ENCODE measurements around the gene TMA7B.
"Not testable (repeated sequence)": the region's sequence is repeated elsewhere in the genome, so short reads cannot be mapped to it uniquely, and the experiment has no call there.

The TMA7B gene

DNA sequence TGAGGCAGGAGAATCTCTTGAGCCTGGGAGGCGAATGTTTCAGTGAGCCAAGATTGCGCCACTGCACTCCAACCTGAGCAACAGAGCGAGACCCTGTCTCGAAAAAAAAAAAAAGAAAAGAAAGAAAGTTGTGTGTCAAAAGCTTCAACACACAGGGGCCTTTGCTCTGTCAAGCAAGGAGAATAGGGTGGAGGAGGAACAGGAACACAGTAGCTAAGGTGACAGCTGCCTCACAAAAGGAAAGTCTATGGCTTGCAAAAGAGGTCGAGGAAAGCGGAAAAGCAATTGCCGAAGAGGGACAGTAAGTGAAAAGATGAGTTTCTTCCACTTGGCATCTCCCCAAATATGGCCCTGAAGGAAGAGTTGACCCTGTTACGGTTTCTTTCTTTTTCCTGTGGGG, 26.5 kb upstream of the TMA7B start:
- DNase-seq: no peak

DNA sequence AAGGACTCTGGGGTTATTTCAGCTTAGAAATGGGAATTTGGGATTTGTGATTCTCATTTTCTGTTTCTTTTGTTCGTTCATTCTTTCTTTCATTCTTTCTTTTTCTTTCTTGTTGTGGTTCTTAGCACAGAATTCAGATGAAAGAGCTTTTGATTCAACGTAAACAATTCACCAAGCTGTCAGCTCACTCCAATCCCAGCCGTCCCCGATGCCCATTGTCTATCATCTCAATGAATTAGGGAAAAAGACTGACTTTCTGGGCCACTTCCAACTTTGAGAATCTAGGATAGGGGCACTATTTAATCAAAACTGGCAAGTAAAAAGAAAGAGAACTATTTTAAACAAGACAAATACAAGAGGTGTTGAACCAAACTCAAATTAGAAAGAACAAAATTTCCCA, 25.1 kb upstream of the TMA7B start:
- DNase-seq: no peak

DNA sequence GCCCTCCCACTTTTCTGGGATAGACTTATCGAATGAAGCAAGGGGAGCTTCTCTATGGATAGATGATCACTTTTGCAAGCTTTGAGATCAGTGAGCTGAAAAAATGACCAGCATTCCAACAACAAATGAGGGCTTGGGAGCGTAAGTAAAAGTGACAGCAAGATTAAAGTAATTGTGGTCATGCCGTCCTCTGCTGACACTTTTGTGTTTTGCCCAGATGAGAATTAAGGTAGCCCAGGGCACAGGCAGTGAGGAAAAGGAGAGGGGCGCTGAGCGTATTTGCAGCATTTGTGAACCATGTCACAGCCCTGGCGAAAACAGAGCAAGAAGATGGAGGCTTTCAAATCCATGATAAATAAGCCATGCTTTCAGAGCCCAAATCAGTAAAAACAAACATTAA, 24.6 kb upstream of the TMA7B start:
- no peak for DNase-seq

- DNase-seq: no peak
These were observed 23.6 kb upstream of the TMA7B start for GRCh38 chr22:39936523-39937145.

- DNase-seq: no peak
These were observed 22.3 kb upstream of the TMA7B start for GRCh38 chr22:39937906-39938305.

- DNase-seq: no peak
These were observed 21.6 kb upstream of the TMA7B start for GRCh38 chr22:39938509-39939111.

DNA sequence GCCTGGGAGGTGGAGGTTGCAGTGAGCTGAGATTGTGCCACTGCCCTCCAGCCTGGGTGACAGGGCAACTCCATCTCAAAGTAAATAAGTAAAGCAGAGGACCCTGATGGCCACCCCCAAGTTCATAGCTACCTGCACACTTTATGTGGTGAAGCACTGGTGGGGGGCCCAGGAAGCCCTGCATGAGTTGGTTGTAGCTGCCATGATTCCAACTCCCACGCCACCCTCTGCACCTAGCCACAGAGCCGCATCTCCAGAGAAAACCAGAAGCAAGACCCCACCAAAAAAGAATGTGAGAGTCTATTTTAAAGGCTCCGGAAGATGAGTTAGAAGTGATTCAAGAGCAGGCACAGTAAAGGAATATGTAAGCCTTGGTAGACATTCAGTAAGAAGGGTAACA, 20.4 kb upstream of the TMA7B start:
- DNase-seq: no peak

- DNase-seq: no peak
These were observed 19.4 kb upstream of the TMA7B start for GRCh38 chr22:39940757-39941305.

GRCh38 chr22:39941601-39942000, 18.6 kb upstream of the TMA7B start:
- no peak for DNase-seq

- DNase-seq: no peak
These were observed 17.6 kb upstream of the TMA7B start for GRCh38 chr22:39942439-39943230.

DNA sequence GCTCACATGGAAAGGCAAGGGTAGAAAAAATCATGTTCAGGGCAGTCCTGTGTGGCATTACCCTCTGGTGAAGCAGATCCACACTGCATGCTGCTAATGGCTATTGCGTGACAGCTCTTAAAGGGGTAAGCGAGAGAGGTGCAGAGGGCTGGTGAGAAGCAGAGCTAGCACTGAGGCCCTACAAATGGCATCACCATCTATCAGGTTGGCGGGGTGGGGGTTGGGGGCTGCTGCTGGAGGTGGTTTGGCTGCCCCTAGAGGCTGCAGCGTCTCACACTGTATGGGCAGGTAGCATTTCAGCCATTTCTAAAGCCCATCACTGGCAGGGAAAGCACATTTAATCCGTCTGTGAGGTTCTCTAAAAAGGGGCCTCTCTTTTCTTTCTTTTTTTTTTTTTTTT, 16.9 kb upstream of the TMA7B start:
- no peak for DNase-seq

DNA sequence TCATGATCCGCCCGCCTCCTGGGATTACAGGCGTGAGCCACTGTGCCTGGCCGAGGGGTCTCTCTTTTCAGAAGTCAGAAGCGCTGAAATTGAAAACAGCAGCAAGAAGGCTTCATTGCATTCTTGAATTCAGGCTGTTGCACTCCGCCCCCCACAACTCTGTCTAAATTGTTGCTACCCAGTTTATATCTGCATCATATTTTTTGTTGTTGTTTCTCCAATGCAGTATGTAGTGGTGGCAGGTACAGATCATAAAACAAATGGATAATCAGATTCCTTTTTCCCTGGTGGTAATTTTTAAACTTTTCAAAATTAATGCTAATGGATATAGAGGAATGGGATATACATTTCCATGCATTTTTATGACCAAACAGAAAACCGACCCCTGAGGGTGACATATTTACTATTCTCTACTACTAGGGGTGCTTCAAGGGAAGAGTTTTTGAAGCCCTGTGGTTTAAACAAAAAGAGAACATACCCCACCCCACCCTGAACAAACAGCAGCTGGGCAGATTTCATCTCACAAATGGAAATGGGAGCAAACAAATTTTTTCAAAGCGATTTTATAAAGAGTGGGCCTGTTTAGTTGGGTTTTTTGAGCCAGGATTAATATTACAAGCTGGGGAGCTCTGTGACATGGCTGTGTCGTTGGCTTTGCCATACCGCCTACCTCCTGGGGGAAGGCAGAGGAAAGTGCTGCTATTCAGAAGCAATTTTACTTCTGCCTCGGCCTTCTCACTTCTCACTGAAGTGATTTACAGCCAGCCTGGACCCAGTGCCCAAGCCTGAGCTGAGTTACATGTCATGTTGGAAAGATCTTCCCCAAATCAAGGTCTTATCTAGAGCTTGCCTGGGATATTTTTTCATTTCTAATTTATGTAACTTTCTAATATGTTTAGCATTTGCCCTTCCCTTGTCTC, 16.0 kb upstream of the TMA7B start:
- no peak for DNase-seq

DNA sequence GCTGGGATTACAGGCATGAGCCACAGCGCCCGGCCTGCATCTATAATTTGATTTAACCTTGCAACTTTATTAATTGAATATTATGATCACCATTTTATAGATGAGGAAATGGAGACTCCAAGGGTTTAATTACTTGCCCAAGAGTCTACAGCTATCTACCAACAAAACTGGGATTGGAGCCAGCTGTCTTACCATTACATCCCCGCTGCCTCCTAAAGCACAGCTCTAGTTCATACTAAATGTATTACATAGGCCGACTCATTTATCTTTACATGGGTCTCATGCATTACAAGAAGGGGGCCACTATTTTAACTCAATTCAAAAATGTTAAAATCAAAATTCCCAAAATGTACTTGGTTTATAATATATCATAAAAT, 14.1 kb upstream of the TMA7B start:
- DNase-seq: no peak

DNA sequence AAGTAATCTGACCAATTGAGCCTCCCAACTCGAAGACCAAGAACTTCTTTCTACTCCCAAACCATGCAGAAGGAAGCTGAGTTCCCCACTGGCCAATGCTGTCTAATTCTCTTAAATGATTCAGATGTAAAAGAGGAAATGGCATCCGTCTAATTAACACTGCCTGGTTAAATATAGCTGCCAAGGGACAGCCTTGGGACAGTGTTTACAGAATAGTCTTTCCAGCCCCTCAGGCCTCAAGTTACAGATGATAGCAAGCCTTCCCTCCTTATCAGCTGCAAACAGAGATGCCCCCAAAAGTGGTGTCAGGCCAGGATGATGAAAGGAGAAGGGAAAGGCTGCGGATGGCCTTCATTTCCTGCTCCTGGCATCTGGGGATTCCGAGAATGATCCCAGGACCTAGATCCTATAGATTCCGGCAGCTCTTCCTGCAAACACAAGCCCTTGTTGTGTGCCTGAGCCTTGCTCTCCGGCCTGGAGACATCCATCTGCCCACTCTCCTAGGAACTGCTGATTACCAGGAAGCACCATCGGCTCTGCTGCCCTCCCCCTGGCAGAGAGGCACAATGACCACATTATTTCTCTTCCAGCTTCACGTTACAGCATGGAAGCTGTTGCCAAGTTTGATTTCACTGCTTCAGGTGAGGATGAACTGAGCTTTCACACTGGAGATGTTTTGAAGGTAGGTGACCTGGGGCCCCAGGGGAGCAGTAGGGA, 13.5 kb upstream of the TMA7B start:
- no peak for DNase-seq

GRCh38 chr22:39947220-39948216, 12.7 kb upstream of the TMA7B start:
- DNase-seq: no peak

DNA sequence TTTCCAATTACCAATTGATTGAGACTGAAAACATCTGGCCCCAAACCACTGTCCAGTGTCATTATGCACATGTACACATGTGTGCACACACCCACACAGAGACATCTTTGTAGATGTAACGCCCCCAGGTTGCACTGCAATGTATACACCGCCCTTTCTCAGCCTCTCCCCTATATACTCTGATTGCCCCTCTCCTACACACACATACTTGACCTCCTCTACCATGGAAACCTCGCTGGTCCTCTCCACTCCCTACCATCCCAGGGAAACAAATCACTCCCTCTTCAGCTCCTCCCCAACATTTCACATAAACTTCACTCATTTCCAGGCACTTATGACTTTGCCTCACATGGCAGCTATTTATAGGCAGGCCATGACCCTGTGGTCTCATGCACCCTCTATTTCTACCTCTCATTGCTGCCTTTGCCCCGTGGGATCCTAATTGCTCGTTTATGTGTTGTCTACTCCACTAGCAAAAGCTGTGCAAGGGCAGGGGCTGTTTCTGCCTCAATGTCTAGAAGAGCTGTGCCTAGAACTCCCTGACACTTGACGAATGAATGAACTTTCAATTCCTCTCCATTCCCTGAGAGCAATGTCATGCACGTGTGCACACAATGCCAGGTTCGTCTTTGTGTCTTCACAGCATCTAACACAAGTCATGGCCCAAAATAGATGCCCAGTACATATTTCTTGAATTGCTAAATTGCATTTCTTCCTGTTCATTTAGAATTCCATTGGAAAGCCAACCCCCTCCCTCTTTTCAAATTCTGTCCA, 10.0 kb upstream of the TMA7B start:
- no peak for DNase-seq

- DNase-seq: not testable (repeated sequence)
These were observed 8.4 kb upstream of the TMA7B start for GRCh38 chr22:39951603-39952293.

- no peak for DNase-seq
These were observed 7.8 kb upstream of the TMA7B start for GRCh38 chr22:39952347-39952746.

DNA sequence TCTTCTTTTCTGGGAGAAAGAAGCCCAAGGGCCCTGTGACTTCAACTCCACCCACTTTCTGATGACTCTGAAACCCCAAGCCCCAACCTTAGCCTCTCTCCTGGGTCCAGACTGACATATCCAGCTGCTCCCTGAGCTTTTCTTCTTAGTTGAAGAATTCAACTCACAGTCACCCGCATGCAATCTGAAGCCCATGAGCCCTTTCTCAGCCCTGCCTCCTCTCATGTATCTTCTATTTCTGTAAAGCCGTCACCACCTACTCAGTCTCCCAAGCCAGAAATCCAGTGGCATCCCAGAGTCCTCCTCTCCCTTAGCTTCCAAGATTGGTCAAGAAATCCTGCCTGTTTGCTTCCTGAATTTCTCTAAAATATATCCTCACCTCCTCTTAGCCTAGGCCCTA, 7.1 kb upstream of the TMA7B start:
- DNase-seq: no peak

Data from T-helper 9 cell (primary cell).